SU-DHL-6 (cell line): ENCODE measurements around the gene UCN2.

ENCODE experiments used
- H2AFZ ChIP-seq: fragments of 200-600 bp; sonication (generic); 2 replicates; pipeline ENCODE4 v1.6.1; 2014; ENCODE audit warnings: low read depth, mild to moderate bottlenecking, moderate library complexity, mixed read lengths, antibody characterized with exemption, low read length; ENCODE audit not compliant: severe bottlenecking
- H3F3A ChIP-seq: fragments of 200-600 bp; shearing (Covaris generic); 2 replicates; pipeline ENCODE4 v1.6.0; 2016; ENCODE audit warnings: antibody characterized with exemption, mild to moderate bottlenecking; ENCODE audit not compliant: insufficient read depth
- H3K27ac ChIP-seq: fragments of 200-600 bp; sonication (generic); 2 replicates; pipeline ENCODE4 v1.5.1; 2016; ENCODE audit warnings: low read depth, mild to moderate bottlenecking, low read length, moderate library complexity, mixed read lengths
- H3K27me3 ChIP-seq: fragments of 200-600 bp; sonication (generic), shearing (Covaris generic); 2 replicates; pipeline ENCODE4 v1.6.0; 2014; ENCODE audit warnings: mild to moderate bottlenecking, low read length
- H3K36me3 ChIP-seq: fragments of 200-600 bp; sonication (generic); 2 replicates; pipeline ENCODE4 v1.6.1; 2014; ENCODE audit warnings: mild to moderate bottlenecking, low read length, mixed read lengths
- H3K4me2 ChIP-seq: fragments of 300-600, 200-600 bp; shearing (Covaris generic), sonication (generic); 2 replicates; pipeline ENCODE4 v1.6.0; 2014; ENCODE audit warnings: low read length, low read depth, mild to moderate bottlenecking; ENCODE audit not compliant: poor library complexity, severe bottlenecking
- H3K4me3 ChIP-seq: fragments of 200-600 bp; sonication (generic); 2 replicates; pipeline ENCODE4 v1.5.1; 2014; ENCODE audit warnings: antibody characterized with exemption, low read length, mild to moderate bottlenecking, mixed read lengths; ENCODE audit not compliant: insufficient read depth, poor library complexity, severe bottlenecking
- H3K79me2 ChIP-seq: fragments of 200-600 bp; sonication (generic); 2 replicates; pipeline ENCODE4 v1.6.1; 2014; ENCODE audit warnings: mild to moderate bottlenecking, low read length, moderate library complexity; ENCODE audit not compliant: insufficient read depth
- H3K9ac ChIP-seq: fragments of 200-600 bp; sonication (generic); 2 replicates; pipeline ENCODE4 v1.7.0; 2014; ENCODE audit warnings: mild to moderate bottlenecking, low read length
- H3K9me2 ChIP-seq: fragments of 200-600 bp; sonication (generic); replicated peaks from 2 replicates; pipeline ENCODE4 v1.6.1; 2014; ENCODE audit warnings: low read length; ENCODE audit not compliant: insufficient read depth
- H3K9me3 ChIP-seq: fragments of 200-600 bp; sonication (generic); 2 replicates; pipeline ENCODE4 v1.6.1; 2014; ENCODE audit warnings: low read length, mixed read lengths; ENCODE audit not compliant: insufficient read depth
- H4K20me1 ChIP-seq: fragments of 200-600 bp; sonication (generic); 2 replicates; pipeline ENCODE4 v1.6.1; 2014; ENCODE audit warnings: low read depth, mild to moderate bottlenecking, antibody characterized with exemption, low read length, moderate library complexity, mixed read lengths
- CTCF ChIP-seq: fragments of 200-600 bp; sonication (generic); IDR thresholded peaks from one replicate; pipeline ENCODE4 v1.5.1; 2017; ENCODE audit warnings: antibody characterized with exemption, mild to moderate bottlenecking, low read length, moderate library complexity; ENCODE audit not compliant: insufficient read depth, poor library complexity, severe bottlenecking
- EZH2phosphoT487 ChIP-seq: fragments of 200-600 bp; sonication (generic), shearing (Covaris generic); conservative IDR thresholded peaks from 2 replicates; pipeline ENCODE4 v1.6.1; 2018; ENCODE audit warnings: mild to moderate bottlenecking, antibody characterized with exemption, low read length, moderate library complexity, mixed read lengths

UCN2 gene

GRCh38 chr3:48564022-48564421 lies 441 bp upstream of the UCN2 start:
- Histone ChIP-seq H3K27ac (no peak overlapping the region), H3K4me3 (no peak overlapping the region), H2AFZ (no peak overlapping the region)

DNA sequence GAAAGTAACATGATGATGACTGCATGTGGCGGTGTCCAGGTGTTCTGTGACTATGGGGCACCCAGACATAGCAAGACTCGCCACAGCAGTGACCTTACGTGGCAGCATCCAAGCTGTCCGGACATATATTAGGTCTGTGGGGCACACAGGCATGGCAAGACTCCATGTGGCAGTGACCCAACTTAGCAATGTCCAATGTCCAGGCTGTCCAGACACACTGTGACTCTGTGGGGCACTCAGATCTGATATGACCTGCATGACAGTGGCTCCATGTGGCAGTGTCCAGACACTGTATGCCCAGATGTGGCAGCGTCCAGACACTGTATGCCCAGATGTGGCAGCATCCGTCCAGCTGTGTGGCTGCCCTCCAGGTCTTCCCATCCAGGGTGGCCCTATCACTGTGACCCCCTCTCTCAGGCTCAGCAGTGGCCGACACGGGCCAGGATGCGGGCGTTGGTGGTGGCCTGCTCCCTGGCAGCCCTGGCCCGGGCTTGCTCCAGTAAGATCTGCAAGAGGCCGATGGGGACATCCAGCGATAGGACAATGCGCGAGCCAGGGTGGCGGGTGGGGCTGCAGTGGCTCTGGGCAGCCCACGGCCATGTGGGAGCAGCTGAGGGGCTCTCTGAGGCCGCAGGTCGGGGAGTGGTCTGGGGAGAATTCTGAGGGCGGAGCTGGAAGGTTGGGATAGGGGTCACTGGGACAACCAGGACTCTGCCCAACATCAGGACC lies 1.1 kb downstream of the UCN2 start:
- Histone ChIP-seq H3K79me2 (no peaks in the 10 kb centered on the region), H4K20me1 (no peaks in the 10 kb centered on the region), H3K4me3 (no peak overlapping the region), H3K27me3 (no peaks in the 10 kb centered on the region), H3F3A (peaks cover 5% of the 10 kb centered on the region; the same call in 1 of the 2 replicates), H3K9me3 (no peaks in the 10 kb centered on the region), H3K9ac (no peak overlapping the region), H2AFZ (no peak overlapping the region), H3K9me2 (no peaks in the 10 kb centered on the region), H3K27ac (no peak overlapping the region), H3K36me3 (no peaks in the 10 kb centered on the region), H3K4me2 (no peak overlapping the region)
- TF ChIP-seq EZH2phosphoT487: no peak
- no peak for TF ChIP-seq CTCF

More at GRCh38 chr3:48564022-48564421, 441 bp upstream of the UCN2 start:
- Histone ChIP-seq H3F3A (no peaks in the 10 kb centered on the region), H3K79me2 (no peaks in the 10 kb centered on the region), H3K9me3 (no peaks in the 10 kb centered on the region), H3K4me2 (no peak overlapping the region), H4K20me1 (no peaks in the 10 kb centered on the region), H3K27me3 (no peaks in the 10 kb centered on the region), H3K9me2 (no peaks in the 10 kb centered on the region), H3K9ac (no peak overlapping the region), H3K36me3 (no peaks in the 10 kb centered on the region)
- no peak for TF ChIP-seq EZH2phosphoT487
- TF ChIP-seq CTCF: no peak

DNA sequence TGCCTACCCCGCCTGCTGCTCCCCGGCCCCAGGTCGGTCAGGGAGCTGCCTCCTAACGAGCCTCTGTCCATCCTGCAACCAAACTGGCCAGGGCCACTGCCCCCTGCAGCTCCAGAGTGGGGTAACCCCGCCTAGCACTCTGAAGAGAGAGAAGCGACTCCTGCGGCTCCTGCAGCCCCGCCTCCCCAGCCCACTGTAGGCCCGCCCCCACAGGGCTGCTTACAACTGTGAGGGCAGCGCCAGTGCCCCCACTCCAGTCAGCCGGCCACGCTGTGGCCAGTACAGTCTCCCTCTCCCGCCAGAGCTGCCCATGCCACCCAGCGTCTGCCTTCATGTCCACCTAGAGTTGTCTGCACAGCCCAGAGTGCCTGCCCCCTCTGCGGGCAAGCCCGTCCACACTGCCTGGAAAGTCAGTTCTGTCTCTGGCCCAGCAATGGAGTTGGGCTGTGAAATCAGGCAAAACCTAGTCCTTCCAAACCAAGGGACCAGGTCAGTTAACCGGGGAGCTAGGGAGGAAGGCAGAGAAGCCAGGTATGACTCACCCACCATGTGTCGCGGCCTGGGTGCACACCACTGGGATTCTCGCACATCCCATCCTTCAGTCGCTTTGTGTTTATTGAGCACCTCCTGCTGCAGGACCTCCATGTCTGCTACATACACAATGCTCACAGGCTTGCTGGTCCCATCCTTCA lies 2.4 kb downstream of the UCN2 start:
- H2AFZ ChIP-seq: no peak overlapping the region
- H3K4me3 ChIP-seq: no peak overlapping the region
- peaks cover 10% of the 10 kb centered on the region; the same call in 1 of the 2 replicates for H3F3A ChIP-seq
- H3K4me2 ChIP-seq: no peak overlapping the region
- no peaks in the 10 kb centered on the region for H4K20me1 ChIP-seq
- no peaks in the 10 kb centered on the region for H3K79me2 ChIP-seq
- no peaks in the 10 kb centered on the region for H3K27me3 ChIP-seq
- H3K9me2 ChIP-seq: no peaks in the 10 kb centered on the region
- no peak overlapping the region for H3K27ac ChIP-seq
- no peaks in the 10 kb centered on the region for H3K36me3 ChIP-seq
- no peak overlapping the region for H3K9ac ChIP-seq
- no peaks in the 10 kb centered on the region for H3K9me3 ChIP-seq
- no peak for TF ChIP-seq EZH2phosphoT487
- no peak for TF ChIP-seq CTCF
